GM12801 (cell line): ENCODE results near the gene RAB11FIP4.

Experiments
- CTCF ChIP-seq: IDR thresholded peaks from one replicate; pipeline ENCODE4 v1.5.1; 2011; ENCODE audit warnings: control low read depth; ENCODE audit not compliant: insufficient read length; ENCODE audit errors: extremely low read depth

The RAB11FIP4 gene

GRCh38 chr17:31582151-31582907, 190.9 kb downstream of the RAB11FIP4 start:
- TF ChIP-seq CTCF: no peak

DNA sequence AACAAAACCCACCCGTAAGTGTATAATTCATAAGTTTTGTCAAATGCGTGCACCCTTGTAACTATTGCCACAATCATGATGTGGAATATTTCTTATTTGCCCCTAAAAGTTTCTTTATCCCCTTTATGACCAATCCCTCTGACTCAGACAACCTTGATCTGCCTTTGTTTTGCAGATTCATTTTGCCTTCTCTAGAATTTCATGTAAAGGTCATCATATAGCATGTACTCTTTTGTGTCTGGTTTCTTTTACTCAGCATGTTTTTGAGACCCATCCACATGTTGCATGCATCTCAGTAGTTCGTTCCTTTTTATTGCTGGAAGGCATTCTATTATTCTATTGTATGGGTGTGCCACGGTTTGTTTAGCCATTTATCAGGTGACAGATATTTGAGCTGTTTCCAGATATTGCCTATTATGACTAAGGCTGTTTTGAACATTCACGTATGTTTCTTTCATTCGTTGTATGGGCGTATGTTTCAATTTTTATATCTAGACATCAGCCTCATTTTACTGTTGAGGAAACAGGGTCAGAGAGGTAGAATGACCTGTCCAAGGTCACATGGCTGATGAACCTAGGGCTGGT, 192.4 kb downstream of the RAB11FIP4 start:
- TF ChIP-seq CTCF: no peak

- no peak for TF ChIP-seq CTCF
These were observed 193.2 kb downstream of the RAB11FIP4 start for GRCh38 chr17:31584438-31585279.

DNA sequence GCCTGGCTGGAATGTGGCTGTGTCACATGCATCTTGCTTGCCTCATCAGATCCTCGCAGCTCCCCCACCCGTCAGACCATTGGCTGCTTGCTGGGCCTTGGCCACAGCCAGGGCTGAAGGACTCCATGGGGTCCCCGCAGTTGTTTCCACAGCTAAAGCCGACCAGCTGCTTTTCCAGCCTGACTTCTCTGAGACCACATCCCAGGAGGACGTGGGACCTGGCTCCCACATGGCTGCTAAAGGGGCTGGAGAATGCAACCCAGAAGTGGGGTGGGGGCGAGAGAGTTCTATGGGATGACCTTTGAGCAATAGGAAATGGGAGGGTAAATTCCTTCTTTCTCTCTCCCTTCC, 193.8 kb downstream of the RAB11FIP4 start:
- no peak for TF ChIP-seq CTCF

- TF ChIP-seq CTCF: no peak
These were observed 195.5 kb downstream of the RAB11FIP4 start for GRCh38 chr17:31586946-31587345.

- TF ChIP-seq CTCF: no peak
These were observed 196.0 kb downstream of the RAB11FIP4 start for GRCh38 chr17:31587462-31587861.
